Head of caudate nucleus (tissue), 42 donors: ENCODE results near the gene SMARCC2.

ENCODE experiments used
- DNase-seq, 42 donors: peaks; one replicate each; pipeline versions ENCODE4 v3.0.0 to v3.0.0-alpha.2; 2020 to 2021; ENCODE audit warnings: mixed read lengths in 7 of 42
- intact Hi-C: fragments of 100-400 bp; cut with DNase I; formaldehyde crosslinking; loops from one replicate; pipeline ENCODE4 v1.15.0; 2022

Gene SMARCC2

GRCh38 chr12:56188131-56188777 is 1.0 kb downstream of the SMARCC2 start:
- intact Hi-C loops: loop anchor here (2.0 kb wide), 1 partner anchor 61 kb away; no protein-coding TSS in a partner anchor
- DNase-seq: peak in 1 of 42 donors; percentile 19

GRCh38 chr12:56186957-56187356 is 2.3 kb downstream of the SMARCC2 start:
- intact Hi-C loops: no loop called here
- DNase-seq: no peak

- DNase-seq: no peak
- intact Hi-C loops: no loop called here
These were observed 10.9 kb downstream of the SMARCC2 start for GRCh38 chr12:56178347-56178746.

- DNase-seq: no peak
- intact Hi-C loops: no loop called here
These were observed 16.4 kb downstream of the SMARCC2 start for GRCh38 chr12:56172839-56173238.

GRCh38 chr12:56169229-56169759 is 20.0 kb downstream of the SMARCC2 start:
- no peak for DNase-seq
- intact Hi-C loops: no loop called here

GRCh38 chr12:56165369-56165768 is 23.9 kb downstream of the SMARCC2 start:
- DNase-seq: no peak
- intact Hi-C loops: no loop called here

GRCh38 chr12:56164345-56164729 is 24.9 kb downstream of the SMARCC2 start:
- DNase-seq: no peak
- intact Hi-C loops: no loop called here

GRCh38 chr12:56163533-56164344 is 25.5 kb downstream of the SMARCC2 start:
- intact Hi-C loops: no loop called here
- no peak for DNase-seq

GRCh38 chr12:56162468-56163290 is 26.6 kb downstream of the SMARCC2 start:
- DNase-seq: peak in 2 of 42 donors; percentile 7 to 28
- intact Hi-C loops: no loop called here

GRCh38 chr12:56161690-56162351 is 27.5 kb downstream of the SMARCC2 start:
- intact Hi-C loops: no loop called here
- DNase-seq: no peak

GRCh38 chr12:56160894-56161689 is 28.2 kb downstream of the SMARCC2 start:
- no peak for DNase-seq
- intact Hi-C loops: no loop called here

- peak in 1 of 42 donors; percentile 41 for DNase-seq
- intact Hi-C loops: no loop called here
These were observed 29.0 kb downstream of the SMARCC2 start for GRCh38 chr12:56160193-56160763.

- intact Hi-C loops: no loop called here
- DNase-seq: peak in 2 of 42 donors; percentile 14 to 32
These were observed 29.6 kb downstream of the SMARCC2 start for GRCh38 chr12:56159482-56160192.

- intact Hi-C loops: no loop called here
- peak; percentile 23 to 77 (median 52) for DNase-seq
These were observed 30.3 kb downstream of the SMARCC2 start for GRCh38 chr12:56158926-56159461.

GRCh38 chr12:56158029-56158925 is 31.0 kb downstream of the SMARCC2 start, which contains the start of gene MYL6:
TSS of gene MYL6 (plus strand) at chr12:56158359. CDS start at chr12:56158402, 43 bp downstream.
- DNase-seq: peak; percentile 91 to 100 (median 98)
- intact Hi-C loops: no loop called here
